ENCODE data around the gene PROX1.

PROX1 gene

DNA sequence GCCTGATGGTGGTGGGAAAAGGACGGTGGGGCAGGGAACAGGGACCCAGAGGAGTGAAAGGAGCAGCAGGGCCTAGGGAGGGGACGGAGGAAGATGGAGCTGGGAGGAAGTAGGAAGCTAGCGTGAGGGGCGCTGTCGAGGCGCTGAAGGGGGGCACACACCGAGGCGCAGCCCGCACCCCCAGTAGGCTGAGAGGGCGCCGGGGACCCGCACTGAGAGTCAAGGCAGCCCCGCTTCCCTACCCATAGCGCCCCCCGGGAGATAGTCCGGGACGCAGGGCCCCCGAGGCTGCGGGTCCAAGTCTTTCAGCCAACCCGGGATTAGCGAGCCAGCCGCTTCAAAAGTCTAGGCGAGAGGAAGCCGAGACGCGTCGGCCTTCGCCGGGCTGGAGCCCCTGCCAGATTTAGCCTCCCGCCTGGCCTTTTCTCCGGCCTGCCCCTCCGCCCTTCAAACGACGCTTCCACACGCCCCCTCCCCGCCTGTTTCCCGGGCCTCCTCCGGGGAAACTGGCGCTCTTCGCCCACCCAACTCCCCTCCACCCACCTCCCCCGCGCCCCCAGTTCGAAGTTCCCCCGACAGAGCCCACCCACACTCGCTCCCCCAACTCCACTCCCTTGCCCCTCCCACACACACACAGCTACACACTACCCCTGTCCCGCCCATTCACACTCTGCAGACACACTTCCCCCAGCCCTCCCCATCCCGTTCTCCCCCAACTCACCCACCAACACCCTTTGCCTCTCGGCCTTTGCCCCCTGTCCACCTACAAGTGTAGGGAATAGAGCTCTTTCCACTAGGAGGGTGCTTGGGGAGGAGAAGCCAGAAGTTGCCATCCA, 7.8 kb upstream of the PROX1 start:
- DNase-seq (ENCODE audit: low read depth), result no peak

DNA sequence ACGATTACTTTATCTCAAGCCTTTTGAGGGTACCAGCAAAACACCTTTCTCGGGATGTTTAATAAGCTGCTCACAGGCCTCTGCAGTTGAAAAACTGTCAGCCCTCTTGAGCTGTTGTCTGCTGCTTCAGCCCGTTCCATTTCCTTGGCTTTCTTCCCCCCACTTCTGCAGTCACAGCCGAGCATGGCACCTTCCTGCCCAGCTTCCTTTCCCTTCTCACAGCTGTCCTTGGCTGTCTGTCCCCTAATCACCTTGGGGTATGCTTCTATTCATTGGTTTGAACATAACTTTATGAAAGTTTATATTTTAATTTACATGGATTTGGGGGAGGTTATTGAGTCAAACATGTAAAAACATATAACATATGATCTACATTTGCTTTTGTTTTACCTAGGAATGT, 6.9 kb upstream of the PROX1 start:
- no peak for DNase-seq (ENCODE audit: low read depth)

DNA sequence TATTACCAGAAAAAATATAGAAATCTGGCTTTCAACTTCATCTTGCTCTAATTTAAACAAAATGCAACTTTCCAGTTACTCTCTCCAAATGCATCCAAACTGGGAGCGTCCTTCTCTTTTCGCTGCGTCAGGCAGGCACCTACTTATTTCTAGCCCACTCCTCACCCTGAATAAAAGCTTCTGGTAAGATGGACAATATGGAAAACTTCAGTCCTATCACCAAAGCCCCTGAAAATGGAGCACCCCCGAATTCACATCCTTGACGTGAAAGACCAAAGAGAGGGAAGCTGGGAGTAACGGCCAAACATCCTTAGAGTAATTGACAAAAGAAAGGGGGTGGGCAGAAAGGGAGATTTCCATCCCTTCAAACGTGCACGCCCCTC, 5.5 kb upstream of the PROX1 start:
- no peak for DNase-seq (ENCODE audit: low read depth)

DNA sequence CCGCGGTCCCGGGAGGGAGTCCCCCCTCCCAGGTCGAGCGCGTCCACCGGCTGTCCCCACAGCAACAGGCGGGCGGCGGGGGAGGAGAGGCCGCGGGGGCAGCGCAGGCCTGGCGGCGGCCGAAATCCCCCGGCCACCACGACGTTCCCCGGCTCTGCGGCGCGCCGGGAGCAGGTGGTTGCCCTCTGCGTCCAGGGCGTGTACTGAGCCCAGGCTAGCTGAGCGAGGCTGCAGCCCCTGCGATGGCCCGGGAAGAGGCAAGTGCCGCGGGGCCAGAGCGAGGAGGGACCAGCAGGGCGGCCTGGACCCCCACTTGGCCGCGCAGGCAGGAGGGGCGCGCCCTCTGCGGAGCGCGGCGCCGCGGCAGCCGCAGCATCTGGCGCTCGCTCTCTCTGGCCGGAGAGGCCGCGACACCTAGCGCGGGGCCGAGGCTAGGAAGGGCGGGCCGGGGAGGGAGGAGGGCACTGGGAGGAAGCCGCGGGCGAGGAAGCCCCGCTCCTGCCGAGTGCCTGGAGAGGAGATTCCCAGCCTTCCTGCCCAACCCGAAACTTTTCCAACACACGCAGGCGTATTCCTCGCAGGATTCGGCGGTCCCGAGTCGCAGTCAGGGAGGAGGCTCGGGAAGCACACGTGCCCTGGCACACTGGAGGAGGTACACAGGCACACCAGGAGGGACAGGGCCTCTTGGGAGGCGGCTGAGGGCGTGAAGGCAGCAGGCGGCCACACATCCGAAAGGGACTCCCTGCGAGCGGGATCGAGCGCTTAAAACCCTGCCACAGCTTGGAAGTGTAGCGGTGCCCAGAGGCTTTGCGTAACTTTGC, 4.9 kb upstream of the PROX1 start:
- no peak for DNase-seq (ENCODE audit: low read depth)

DNA sequence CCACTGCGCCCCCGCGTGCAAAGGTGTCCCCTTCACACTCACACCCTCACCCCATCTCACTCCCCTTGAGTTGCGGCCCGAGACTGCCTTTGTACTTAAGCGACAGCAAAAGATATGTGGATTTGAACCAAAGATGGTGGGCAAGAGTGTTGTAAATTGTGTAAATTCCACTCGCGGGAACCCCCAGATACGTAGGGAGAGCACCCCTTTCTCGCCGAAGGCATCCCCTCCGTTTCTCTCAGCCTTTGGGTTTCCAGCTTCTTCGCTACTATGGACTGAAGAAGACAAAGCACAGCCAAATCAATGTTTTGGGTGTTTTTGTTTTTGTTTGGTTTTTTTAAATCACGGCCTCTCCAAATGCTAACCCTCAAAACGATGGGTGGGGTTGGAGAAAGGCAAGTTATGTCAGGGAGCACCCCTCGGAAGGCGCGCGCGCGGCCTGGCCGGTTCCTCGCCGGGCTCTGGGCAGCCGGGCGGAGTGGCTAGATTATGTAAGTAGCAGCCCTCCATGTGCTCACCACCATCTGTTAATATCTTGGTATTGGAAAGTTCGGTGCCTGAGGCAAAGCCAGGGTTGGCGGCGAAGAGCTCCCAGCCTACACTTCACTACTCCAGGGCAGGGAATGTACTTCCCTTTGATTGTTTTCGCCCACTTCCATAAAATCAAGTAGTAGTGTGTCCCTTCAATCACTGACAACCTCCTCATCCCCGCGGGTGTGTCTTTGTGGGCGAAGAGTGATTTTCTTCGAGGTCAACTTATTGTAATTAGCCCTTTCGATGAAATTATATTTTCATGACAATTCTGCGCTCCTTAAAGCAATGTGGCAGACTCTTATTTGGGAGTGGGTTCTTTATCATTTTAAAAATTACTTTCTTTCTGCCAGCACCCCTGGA, 4.0 kb upstream of the PROX1 start:
- DNase-seq (ENCODE audit: low read depth), result no peak

DNA sequence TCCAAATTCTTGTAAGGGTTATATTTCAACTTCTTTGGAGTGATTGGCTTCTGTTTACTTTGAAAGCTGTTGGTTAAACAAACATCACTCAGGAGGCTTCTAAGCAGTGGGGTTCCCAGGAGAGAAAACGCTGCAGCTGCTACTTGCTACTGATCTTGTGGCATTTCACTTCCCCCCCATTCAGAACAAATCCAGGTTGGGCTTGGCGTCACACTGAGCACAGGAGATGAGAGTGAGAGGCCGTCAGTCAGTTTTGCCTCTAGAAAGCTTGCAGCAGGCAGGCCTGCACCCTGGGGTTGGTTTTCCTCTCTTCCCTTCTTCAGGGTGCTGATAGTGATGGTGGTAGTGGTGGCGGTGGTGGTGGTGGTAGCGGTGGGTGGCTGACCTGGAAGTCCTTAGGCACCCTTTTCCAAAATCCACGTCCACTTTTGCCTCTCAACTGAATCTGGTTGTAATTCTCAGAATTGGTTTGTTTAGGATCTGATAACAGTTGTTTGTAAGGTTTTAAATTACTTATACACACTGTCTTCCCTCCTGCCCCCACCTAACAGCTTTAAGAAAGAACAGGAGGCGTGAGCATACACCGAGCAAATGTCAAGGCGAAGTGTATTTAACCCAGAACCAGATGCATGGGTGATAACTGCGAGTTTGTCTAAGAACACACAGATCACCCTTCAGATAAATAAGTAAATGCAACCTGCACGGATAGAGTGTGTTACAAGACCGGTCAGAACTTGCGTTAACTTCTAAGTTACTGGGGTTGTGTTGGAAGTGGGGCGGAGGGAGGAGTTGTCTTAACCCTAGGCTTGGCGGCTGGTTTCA, 3.2 kb upstream of the PROX1 start:
- DNase-seq (ENCODE audit: low read depth), result no peak

DNA sequence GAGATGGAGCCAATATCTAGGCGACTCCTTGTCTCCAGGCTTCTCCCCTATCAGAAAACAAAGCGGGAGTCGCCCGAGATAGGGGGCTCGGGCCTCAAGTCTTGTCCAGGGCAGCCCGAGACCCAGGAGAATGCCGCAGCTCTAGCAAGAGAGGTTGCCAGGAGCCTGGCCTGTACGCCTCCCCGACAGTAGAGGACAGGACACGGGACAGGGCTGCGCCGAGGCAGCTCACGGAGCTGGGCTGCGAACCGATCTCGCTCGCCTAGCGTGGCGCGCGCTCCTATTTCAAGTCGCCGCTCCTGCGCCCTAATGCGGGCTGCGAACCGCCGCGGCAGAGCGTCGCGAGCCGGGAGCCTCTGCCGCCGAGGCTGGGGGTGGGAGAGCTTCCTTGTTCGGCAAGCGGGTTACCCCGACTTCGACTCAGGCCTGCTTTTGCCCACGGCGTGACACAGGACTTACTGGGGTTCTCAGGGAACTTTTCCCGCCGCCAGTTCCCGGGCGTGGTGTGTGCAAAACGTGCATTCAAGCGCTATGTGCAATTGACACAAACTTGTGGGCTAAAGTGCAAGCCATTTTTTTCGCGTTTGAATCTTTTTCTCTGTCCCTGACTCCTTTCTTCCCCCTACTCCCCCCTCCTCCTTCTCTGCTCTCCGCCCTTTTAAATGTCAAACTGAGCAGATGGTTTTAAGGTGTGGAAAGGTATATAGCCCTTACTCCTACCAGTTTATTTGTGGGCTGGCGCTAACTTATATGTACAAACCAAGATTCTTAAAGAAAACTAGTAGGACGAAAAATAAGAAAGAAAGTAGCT, 2.4 kb upstream of the PROX1 start:
- no peak for DNase-seq (ENCODE audit: low read depth)

DNA sequence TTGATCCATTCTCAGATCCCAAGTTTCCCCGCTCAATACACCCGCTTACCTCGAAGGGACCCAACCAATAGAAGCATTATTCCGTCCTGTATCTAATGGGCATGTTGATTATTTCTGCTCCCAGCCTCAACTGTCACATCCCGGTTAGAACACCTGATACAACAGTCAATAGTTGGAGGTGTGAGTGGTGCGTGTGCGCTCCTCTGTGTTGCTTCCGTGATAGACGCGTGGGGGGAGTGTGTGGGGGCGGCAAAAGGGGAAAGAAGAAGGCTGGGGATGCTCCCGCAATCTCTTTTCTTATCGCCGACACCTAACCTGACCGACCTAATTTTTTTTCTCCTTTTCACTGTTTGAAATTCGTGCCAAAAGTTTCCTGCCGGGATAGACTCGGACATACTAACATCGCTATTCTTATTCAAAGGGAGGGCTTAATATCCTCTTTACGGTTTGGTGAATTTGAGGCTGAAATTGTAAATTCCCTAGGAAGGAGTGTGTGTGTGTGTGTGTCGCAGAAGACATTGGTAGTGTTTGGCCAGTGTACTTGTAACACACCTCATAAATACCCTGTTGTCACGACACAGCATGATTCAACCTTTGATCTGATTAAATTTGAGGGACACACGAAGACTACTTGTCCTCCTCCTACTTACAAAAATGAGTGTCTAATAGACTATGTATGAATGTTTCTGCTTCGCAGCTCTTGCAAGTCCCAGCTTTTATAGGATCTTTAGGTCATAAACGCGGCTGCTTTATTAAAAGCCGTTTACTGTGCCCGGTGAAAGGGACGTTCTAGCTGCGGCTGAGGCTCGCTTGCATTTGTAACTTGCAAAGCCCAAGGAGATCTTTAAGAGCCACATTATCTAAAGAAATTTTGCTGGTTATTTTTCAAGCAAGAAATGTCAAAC, 1.5 kb upstream of the PROX1 start:
- DNase-seq (ENCODE audit: low read depth), result no peak

DNA sequence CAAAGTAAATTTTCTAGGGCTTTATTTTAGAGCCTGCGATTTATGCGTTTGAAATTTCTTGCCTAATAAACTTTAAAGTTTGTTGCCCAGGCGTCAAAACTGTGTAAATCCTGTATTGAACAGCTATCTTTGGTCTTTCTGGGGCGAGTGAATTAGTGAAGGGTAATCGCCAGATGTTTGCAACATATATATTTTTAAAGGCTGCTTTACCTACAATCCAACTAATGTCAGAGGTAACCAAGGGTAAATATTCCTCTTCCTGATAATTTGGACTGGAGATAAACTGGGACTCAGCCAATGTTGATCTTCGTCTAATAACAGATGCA, 885 bp upstream of the PROX1 start:
- DNase-seq (ENCODE audit: low read depth), result no peak

DNA sequence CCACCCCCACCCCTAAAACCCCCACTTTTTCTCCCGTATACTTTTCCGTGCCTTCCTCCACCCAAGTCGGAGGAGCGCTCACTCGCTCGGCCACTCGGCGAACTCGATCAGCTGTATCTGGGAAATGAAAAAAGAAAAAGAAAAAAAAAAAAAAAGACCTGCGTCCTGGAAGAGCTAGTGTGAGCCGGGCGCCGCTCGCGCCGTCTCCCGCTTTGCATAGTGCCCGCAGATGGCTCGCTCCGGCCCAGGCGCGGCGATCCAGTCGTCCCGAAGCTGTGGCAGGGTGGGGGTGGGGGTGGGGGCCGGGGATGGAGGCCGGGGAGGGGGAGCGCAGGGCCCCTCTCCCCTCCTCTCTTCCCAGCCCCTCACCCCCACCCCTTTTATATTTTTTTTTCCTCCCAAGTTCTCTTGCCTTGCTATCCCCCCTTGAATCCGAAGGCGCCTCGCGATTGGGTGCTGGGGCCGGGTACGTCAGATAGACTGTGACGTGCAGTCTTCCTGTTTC, 299 bp upstream of the PROX1 start:
- DNase-seq (ENCODE audit: low read depth), result no peak

DNA sequence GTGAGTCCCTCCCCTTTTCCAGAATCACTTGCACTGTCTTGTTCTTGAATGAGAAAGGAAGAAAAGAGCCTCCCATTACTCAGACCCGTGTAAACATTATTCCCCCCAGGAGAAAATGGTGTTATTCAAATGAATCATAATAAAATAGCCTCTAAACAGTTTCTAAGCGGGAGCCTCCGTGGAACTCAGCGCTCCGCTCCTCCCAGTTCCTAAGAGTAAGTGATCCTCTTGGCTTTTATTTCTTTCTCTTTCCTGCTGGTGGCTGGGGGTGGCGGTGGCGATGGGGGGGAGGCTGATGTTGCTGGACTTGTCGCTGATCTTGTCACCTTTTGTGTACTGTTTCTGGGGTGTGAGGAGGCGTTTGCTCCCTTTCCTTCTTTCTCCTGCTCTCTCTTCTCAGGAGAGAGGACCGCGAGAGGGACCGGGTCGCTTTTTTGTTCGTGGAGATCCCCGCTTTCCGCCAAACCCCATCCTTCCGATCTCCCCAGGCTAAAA, 781 bp downstream of the PROX1 start:
- no peak for DNase-seq (ENCODE audit: low read depth)

DNA sequence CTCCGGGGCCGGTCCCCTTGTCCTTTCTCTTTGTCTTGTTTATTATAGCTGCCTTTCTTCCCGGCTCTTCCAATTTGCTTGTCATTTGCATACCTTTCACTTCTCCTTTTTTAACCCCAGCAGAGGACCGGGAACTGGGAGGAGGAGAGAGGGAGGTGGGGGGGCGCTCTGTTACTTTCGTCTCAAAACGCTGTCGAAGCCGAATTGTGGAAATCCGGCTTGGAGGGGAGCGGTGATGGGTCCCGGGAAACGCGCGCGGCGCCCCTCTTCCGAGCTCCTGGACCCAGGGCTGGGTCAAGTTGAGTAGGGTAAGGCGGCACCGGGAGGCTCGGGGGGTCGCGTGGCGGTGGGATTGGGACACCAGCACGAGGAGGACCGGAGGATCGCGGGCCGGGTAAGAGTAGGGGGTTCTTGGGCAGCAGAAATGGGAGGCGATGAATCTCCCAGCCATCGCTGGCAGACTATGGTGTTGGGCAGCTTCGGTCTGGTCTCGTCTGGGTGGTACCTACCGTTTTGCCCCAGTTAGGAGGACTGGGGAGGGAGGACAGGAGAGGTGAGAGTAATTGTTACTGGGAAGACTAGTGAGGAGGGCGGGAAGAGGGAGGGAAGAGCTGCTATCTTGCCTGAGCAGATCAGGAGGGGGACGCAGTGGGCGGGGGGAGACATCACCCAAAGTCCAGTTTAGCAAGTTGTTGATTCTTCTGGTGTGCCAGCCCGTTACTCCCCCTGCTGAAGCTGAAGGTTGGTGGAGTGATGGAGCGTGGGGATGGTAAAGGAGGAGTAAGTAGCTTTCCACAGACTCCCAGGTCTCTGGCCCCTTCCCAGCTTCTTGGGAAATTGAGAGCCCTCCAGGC, 1.5 kb downstream of the PROX1 start:
- DNase-seq (ENCODE audit: low read depth), result no peak

DNA sequence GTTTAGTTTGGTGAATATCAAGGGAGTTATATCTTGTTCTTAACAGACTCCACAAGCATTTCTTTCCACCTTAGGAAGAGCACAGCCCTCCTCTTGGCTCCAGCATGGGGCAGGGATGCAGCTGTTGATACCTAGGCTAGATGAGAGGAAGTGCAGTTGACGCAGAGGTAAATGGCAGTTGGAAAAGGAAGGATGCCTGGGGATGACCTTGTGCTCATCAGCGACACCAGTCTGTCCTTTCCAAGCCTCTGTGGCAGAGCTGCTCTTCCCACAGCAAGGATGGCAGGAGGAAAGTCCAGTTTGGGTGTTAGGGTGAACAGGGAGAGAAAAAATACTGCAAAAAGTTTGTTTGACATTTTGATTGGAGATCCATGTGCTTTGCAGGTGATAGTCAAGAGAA, 6.2 kb downstream of the PROX1 start:
- DNase-seq (ENCODE audit: low read depth), result no peak

DNA sequence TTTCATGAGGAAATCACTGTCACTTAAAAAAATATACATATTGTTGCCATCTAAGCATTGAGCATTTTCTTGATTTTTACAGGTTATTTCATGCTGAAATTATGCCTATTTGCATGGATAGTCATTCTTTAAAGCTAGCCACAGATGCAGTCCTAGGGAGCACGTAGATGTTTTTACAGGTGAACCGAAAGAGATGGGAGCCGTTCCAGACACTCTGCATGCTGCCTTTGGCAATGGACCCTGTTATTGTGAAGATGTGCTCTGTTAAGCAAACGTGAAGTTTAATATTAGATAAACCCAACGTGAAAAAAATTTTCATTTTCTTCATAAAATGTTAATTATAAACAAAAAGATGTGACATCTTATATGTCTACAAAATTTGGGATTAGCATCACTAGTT, 7.1 kb downstream of the PROX1 start:
- DNase-seq (ENCODE audit: low read depth), result no peak

DNA sequence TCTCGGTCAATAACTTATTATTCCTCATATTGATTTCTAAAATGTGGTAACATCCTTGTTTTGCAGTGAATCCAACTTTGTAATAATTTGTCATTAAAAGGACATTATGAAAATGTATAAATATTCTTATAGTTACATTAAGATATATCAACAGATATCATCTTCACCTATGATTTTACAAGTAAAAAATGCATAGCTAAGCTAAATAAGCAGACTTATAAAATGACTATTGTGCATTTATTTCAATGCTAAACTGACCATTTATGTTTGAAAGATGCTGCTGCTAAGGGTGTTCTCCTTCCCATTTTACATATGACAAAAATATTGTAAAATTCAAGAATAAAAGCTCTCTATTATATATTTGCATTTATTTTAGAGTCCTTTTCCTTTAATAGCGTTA, 7.8 kb downstream of the PROX1 start:
- DNase-seq (ENCODE audit: low read depth), result no peak

DNA sequence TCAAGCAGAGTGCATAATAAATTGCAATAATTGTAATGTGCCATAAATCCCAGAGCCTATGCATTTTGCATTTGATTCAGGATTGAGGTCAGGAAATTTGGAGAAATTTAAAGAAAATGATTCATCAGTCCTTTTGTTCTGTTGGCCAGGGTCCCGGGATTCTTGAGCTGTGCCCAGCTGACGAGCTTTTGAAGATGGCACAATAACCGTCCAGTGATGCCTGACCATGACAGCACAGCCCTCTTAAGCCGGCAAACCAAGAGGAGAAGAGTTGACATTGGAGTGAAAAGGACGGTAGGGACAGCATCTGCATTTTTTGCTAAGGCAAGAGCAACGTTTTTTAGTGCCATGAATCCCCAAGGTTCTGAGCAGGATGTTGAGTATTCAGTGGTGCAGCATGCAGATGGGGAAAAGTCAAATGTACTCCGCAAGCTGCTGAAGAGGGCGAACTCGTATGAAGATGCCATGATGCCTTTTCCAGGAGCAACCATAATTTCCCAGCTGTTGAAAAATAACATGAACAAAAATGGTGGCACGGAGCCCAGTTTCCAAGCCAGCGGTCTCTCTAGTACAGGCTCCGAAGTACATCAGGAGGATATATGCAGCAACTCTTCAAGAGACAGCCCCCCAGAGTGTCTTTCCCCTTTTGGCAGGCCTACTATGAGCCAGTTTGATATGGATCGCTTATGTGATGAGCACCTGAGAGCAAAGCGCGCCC, 8.7 kb downstream of the PROX1 start:
- no peak for DNase-seq (ENCODE audit: low read depth)

DNA sequence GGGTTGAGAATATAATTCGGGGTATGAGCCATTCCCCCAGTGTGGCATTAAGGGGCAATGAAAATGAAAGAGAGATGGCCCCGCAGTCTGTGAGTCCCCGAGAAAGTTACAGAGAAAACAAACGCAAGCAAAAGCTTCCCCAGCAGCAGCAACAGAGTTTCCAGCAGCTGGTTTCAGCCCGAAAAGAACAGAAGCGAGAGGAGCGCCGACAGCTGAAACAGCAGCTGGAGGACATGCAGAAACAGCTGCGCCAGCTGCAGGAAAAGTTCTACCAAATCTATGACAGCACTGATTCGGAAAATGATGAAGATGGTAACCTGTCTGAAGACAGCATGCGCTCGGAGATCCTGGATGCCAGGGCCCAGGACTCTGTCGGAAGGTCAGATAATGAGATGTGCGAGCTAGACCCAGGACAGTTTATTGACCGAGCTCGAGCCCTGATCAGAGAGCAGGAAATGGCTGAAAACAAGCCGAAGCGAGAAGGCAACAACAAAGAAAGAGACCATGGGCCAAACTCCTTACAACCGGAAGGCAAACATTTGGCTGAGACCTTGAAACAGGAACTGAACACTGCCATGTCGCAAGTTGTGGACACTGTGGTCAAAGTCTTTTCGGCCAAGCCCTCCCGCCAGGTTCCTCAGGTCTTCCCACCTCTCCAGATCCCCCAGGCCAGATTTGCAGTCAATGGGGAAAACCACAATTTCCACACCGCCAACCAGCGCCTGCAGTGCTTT, 9.4 kb downstream of the PROX1 start:
- DNase-seq (ENCODE audit: low read depth), result no peak

Data from GM04504 (cell line).